ENCODE data around the gene DNAAF6. TPM values are rescaled to one million over a fixed set of nuclear protein-coding genes. Genes with fewer than 3 reads are reported as not detected.

DNAAF6 gene
- total RNA-seq, 1 experiment from 2014 or later, result not detected

DNA sequence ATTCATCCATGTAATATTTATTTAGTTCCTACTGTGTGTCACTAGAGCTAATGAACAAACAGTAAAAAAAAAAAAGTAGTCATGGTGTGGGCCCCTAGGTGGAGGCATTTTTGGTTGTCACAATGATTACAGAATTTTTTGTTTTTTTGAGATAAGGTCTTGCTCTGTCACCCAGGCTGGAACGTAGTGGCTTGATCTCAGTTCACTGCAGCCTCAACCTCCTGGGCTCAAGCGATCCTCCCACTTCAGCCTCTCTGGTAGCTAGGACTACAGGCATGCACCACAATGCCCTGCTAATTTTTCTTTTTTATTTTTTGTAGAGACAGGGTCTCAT, 22.0 kb downstream of the DNAAF6 start:
- Mint-ChIP-seq H3K27ac (ENCODE audit: unreplicated experiment) (no peak overlapping the region), H3K27me3 (ENCODE audit: insufficient read depth, unreplicated experiment) (no peaks in the 10 kb centered on the region), H3K9me3 (ENCODE audit: unreplicated experiment) (no peaks in the 10 kb centered on the region), H3K36me3 (ENCODE audit: insufficient read depth, unreplicated experiment) (no peaks in the 10 kb centered on the region), H3K4me1 (ENCODE audit: low read depth, unreplicated experiment) (no peaks in the 10 kb centered on the region), H3K4me3 (ENCODE audit: unreplicated experiment) (no peak overlapping the region)
- Histone ChIP-seq H3K9me3 (no peaks in the 10 kb centered on the region), H3K4me3 (ENCODE audit: low read depth, low read length) (no peak overlapping the region), H3K27me3 (replicated peaks; ENCODE audit: control insufficient read depth, insufficient read depth, low read length) (no peaks in the 10 kb centered on the region), H3K4me1 (no peaks in the 10 kb centered on the region), H3K36me3 (ENCODE audit: control insufficient read depth, insufficient read depth, low read length) (no peaks in the 10 kb centered on the region)
- no peak for DNase-seq
- intact Hi-C loops (cut with micrococcal nuclease; ENCODE audit: unreplicated experiment), result no loop called here
- TF ChIP-seq, protein P1, sequence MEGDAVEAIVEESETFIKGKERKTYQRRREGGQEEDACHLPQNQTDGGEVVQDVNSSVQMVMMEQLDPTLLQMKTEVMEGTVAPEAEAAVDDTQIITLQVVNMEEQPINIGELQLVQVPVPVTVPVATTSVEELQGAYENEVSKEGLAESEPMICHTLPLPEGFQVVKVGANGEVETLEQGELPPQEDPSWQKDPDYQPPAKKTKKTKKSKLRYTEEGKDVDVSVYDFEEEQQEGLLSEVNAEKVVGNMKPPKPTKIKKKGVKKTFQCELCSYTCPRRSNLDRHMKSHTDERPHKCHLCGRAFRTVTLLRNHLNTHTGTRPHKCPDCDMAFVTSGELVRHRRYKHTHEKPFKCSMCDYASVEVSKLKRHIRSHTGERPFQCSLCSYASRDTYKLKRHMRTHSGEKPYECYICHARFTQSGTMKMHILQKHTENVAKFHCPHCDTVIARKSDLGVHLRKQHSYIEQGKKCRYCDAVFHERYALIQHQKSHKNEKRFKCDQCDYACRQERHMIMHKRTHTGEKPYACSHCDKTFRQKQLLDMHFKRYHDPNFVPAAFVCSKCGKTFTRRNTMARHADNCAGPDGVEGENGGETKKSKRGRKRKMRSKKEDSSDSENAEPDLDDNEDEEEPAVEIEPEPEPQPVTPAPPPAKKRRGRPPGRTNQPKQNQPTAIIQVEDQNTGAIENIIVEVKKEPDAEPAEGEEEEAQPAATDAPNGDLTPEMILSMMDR (IDR thresholded peaks at IDR 0.05; ENCODE audit: insufficient read depth in 1 of 2, low read depth in 1 of 2, low read length in 1 of 2, severe bottlenecking in 1 of 2, unreplicated experiment in 1 of 2), result no peak
- ChIA-PET POLR2A (no interaction called here), CTCF (no interaction called here)
- BruUV-seq (replicated peaks), result no TSS peak

DNA sequence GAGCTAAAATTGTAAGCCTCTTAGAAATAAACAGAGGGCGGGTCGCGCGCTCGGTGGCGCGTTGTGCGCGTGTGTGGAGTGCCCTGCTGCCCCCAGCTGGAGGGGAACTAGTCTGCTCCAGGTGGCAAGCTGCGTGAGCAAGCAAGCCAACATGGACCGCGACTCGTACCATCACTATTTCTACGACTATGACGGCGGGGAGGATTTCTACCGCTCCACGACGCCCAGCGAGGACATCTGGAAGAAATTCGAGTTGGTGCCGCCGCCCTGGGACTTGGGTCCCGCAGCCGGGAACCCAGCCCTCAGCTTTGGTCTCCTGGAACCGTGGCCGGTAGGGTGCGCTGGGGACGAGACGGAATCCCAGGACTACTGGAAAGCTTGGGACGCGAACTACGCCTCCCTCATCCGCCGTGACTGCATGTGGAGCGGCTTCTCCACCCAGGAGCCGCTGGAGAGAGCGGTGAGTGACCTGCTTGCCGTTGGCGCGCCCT, 66.1 kb downstream of the DNAAF6 start:
- no peak for DNase-seq
- Histone ChIP-seq H3K4me3 (ENCODE audit: low read depth, low read length) (no peak overlapping the region), H3K27me3 (replicated peaks; ENCODE audit: control insufficient read depth, insufficient read depth, low read length) (no peaks in the 10 kb centered on the region), H3K4me1 (no peaks in the 10 kb centered on the region), H3K9me3 (no peaks in the 10 kb centered on the region), H3K36me3 (ENCODE audit: control insufficient read depth, insufficient read depth, low read length) (no peaks in the 10 kb centered on the region)
- no peak overlapping the region for H3K4me3 Mint-ChIP-seq (ENCODE audit: unreplicated experiment)
- intact Hi-C loops (cut with micrococcal nuclease; ENCODE audit: unreplicated experiment), result no loop called here
- H3K36me3 Mint-ChIP-seq (ENCODE audit: insufficient read depth, unreplicated experiment), result no peaks in the 10 kb centered on the region
- no peaks in the 10 kb centered on the region for H3K4me1 Mint-ChIP-seq (ENCODE audit: low read depth, unreplicated experiment)
- H3K9me3 Mint-ChIP-seq (ENCODE audit: unreplicated experiment), result no peaks in the 10 kb centered on the region
- ChIA-PET POLR2A (no interaction called here), CTCF (no interaction called here)
- no TSS peak for BruUV-seq (replicated peaks)
- TF ChIP-seq, protein P1 (IDR thresholded peaks at IDR 0.05; ENCODE audit: insufficient read depth in 1 of 2, low read depth in 1 of 2, low read length in 1 of 2, severe bottlenecking in 1 of 2, unreplicated experiment in 1 of 2), result no peak
- H3K27ac Mint-ChIP-seq (ENCODE audit: unreplicated experiment), result no peak overlapping the region
- H3K27me3 Mint-ChIP-seq (ENCODE audit: insufficient read depth, unreplicated experiment), result peaks cover 2% of the 10 kb centered on the region

DNA sequence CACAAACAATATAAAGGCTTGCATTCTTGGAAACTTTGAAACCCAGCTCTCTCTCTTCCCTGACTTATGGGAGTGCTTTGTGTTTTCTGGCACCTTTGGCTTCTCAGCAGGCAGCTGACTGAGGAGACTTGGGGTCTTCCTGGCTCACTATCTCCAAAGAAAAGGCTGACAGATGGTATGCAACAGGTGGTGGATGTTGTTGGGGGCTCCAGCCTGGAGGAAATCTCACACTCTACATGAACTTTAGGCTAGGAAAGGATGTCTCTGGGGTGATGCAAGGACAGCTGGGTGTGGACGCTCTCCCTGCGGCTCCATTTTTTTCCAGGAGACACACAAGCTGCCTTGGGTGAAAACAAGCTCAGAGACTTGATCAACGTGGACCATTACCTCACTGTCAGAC, 67.4 kb downstream of the DNAAF6 start:
- no TSS peak for BruUV-seq (replicated peaks)
- CTCF ChIA-PET, result no interaction called here
- H3K27ac Mint-ChIP-seq (ENCODE audit: unreplicated experiment), result no peak overlapping the region
- Histone ChIP-seq H3K36me3 (ENCODE audit: control insufficient read depth, insufficient read depth, low read length) (no peaks in the 10 kb centered on the region), H3K4me3 (ENCODE audit: low read depth, low read length) (no peak overlapping the region), H3K4me1 (no peaks in the 10 kb centered on the region), H3K9me3 (no peaks in the 10 kb centered on the region), H3K27me3 (replicated peaks; ENCODE audit: control insufficient read depth, insufficient read depth, low read length) (no peaks in the 10 kb centered on the region)
- no peaks in the 10 kb centered on the region for H3K4me1 Mint-ChIP-seq (ENCODE audit: low read depth, unreplicated experiment)
- DNase-seq, result no peak
- H3K27me3 Mint-ChIP-seq (ENCODE audit: insufficient read depth, unreplicated experiment), result peaks cover 5% of the 10 kb centered on the region
- POLR2A ChIA-PET, result no interaction called here
- TF ChIP-seq, protein P1 (IDR thresholded peaks at IDR 0.05; ENCODE audit: insufficient read depth in 1 of 2, low read depth in 1 of 2, low read length in 1 of 2, severe bottlenecking in 1 of 2, unreplicated experiment in 1 of 2), result no peak
- no peak overlapping the region for H3K4me3 Mint-ChIP-seq (ENCODE audit: unreplicated experiment)
- no peaks in the 10 kb centered on the region for H3K36me3 Mint-ChIP-seq (ENCODE audit: insufficient read depth, unreplicated experiment)
- intact Hi-C loops (cut with micrococcal nuclease; ENCODE audit: unreplicated experiment), result no loop called here
- no peaks in the 10 kb centered on the region for H3K9me3 Mint-ChIP-seq (ENCODE audit: unreplicated experiment)
